T-helper 1 cell treated with Interleukin-12 subunit alpha and Interleukin-12 subunit beta and Interleukin-4 antibody, amounts not matched to agents 30 μg/mL and 1 μg/mL, for 36 hours (primary cell): ENCODE results near the gene PYCR2.
"Not testable (repeated sequence)": the region's sequence is repeated elsewhere in the genome, so short reads cannot be mapped to it uniquely, and the experiment has no call there.

Experiments used
- H3K27ac Mint-ChIP-seq: one replicate; pipeline ENCODE4 v1.8.0; 2021; ENCODE audit warnings: mild to moderate bottlenecking, mixed read lengths
- H3K27me3 Mint-ChIP-seq: one replicate; pipeline ENCODE4 v1.8.0; 2021; ENCODE audit warnings: low read depth, mixed read lengths
- H3K36me3 Mint-ChIP-seq: one replicate; pipeline ENCODE4 v1.8.0; 2021; ENCODE audit warnings: low read depth, mixed read lengths
- H3K4me1 Mint-ChIP-seq: one replicate; pipeline ENCODE4 v1.8.0; 2021; ENCODE audit warnings: low read depth, mixed read lengths
- H3K4me3 Mint-ChIP-seq: one replicate; pipeline ENCODE4 v1.8.0; 2021; ENCODE audit warnings: mild to moderate bottlenecking, moderate library complexity, mixed read lengths
- H3K9me3 Mint-ChIP-seq: one replicate; pipeline ENCODE4 v1.8.0; 2021; ENCODE audit warnings: mixed read lengths

PYCR2 gene

DNA sequence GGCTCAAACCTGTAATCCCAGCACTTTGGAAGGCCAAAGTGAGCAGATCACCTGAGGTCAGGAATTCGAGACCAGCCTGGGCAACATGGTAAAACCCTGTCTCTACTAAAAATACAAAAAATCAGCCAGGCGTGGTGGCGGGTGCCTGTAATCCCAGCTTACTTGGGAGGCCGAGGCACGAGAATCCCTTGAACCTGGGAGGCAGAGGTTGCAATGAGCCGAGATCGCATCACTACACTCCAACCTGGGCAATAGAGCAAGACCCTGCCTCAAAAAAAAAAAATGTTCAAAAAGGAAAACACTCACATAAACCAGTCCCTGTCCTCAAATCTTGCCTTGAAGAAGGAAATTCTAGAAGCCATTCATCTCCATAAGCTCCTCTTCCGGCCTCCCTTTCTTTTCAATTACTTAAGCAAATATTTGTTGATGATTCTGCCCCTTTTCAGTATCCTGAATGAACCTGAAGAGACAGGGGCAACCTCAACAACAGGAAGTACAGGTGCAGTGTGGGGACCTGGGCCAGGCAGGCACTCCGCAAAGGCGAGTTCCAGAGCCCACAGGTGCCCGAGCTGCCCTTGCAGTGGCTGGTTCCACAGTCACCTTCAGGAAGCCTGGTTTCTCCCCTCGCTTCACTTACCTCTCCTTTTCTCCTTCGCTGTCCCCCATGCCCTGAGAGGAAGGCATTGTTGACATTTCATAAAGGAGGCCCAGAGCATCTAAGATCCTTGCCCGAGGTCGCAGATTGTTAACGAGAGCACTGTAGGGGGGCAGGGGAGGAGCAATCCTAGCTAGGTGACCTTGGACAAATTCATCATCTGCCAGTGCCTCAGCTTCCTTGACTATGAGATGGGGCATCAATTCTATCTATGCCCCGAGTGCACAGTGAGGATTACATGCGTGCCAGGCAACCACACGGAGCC lies 26.2 kb downstream of the PYCR2 start:
- H3K27ac Mint-ChIP-seq = peak overlapping the region; percentile 47
- H3K4me1 Mint-ChIP-seq = peaks cover 35% of the 10 kb centered on the region
- no peaks in the 10 kb centered on the region for H3K36me3 Mint-ChIP-seq
- H3K27me3 Mint-ChIP-seq = peaks cover 42% of the 10 kb centered on the region
- H3K9me3 Mint-ChIP-seq = no peaks in the 10 kb centered on the region
- peak overlapping the region; percentile 51 for H3K4me3 Mint-ChIP-seq

- peak overlapping the region; percentile 51 for H3K4me3 Mint-ChIP-seq
- H3K4me1 Mint-ChIP-seq = peaks cover 35% of the 10 kb centered on the region
- peak overlapping the region; percentile 47 for H3K27ac Mint-ChIP-seq
- no peaks in the 10 kb centered on the region for H3K9me3 Mint-ChIP-seq
- H3K36me3 Mint-ChIP-seq = no peaks in the 10 kb centered on the region
- H3K27me3 Mint-ChIP-seq = peaks cover 39% of the 10 kb centered on the region
These were observed 27.0 kb downstream of the PYCR2 start for GRCh38 chr1:225896937-225897549.

- Mint-ChIP-seq H3K4me3 (peak overlapping the region; percentile 51), H3K36me3 (no peaks in the 10 kb centered on the region), H3K27me3 (peaks cover 39% of the 10 kb centered on the region), H3K9me3 (no peaks in the 10 kb centered on the region), H3K4me1 (peaks cover 35% of the 10 kb centered on the region), H3K27ac (peak overlapping the region; percentile 47)
These were observed 27.6 kb downstream of the PYCR2 start for GRCh38 chr1:225896494-225896893.

DNA sequence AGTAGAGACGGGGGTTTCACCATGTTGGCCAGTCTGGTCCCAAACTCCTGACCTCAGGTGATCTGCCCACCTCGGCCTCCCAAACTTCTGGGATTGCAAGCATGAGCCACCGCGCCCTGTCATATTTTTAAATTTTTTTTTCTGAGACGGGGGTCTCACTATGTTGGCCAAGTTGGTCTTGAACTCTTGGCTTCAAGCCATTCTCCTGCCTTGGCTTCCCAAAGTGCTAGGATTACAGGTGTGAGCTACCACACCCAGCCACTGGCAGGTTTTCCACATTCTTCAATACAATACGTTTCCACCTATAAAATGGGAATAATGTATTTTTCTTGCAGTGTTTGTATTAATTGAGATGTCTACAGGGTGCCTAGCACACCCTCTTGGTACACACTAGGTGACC lies 31.7 kb downstream of the PYCR2 start:
- Mint-ChIP-seq H3K36me3 (no peaks in the 10 kb centered on the region), H3K27me3 (peaks cover 37% of the 10 kb centered on the region)

DNA sequence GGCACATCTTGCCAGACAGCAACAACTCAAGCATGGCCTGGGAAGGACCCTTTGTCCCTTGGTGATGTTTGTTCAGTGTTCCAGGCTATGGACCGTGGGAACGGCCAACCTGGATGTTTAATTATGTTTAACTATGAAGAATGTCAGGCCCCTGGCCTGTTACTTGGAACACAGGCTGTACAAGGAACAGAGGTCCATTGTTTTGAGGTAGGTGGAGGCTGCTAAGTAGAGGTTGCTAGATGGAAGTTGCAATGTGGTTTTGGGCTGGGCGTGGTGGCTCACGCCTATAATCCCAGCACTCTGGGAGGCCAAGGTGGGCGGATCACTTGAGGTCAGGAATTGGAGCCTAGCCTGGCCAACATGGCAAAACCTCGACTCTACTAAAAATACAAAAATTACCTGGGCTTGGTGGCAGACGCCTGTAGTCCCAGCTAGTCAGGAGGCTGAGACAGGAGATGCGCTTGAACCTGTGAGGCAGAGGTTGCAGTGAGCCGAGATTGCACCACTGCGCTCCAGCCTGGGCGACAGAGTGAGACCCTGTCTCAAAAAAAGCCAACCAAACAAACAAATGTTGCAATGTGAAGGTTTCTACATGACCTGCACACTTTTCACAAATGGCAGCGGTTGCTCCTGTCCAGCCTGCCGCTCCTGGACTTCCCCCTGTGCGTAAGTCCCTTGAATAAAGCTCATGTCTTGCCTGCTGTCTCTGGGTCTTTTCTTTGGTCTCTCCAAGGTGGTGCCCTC lies 32.6 kb downstream of the PYCR2 start:
- no peaks in the 10 kb centered on the region for H3K9me3 Mint-ChIP-seq
- H3K4me3 Mint-ChIP-seq = no peak overlapping the region
- peaks cover 10% of the 10 kb centered on the region for H3K4me1 Mint-ChIP-seq
- no peak overlapping the region for H3K27ac Mint-ChIP-seq
- H3K27me3 Mint-ChIP-seq = peaks cover 37% of the 10 kb centered on the region
- no peaks in the 10 kb centered on the region for H3K36me3 Mint-ChIP-seq

More for the DNA sequence above, 31.7 kb downstream of the PYCR2 start:
- Mint-ChIP-seq H3K27ac (no peak overlapping the region), H3K9me3 (no peaks in the 10 kb centered on the region), H3K4me3 (no peak overlapping the region), H3K4me1 (peaks cover 20% of the 10 kb centered on the region)

DNA sequence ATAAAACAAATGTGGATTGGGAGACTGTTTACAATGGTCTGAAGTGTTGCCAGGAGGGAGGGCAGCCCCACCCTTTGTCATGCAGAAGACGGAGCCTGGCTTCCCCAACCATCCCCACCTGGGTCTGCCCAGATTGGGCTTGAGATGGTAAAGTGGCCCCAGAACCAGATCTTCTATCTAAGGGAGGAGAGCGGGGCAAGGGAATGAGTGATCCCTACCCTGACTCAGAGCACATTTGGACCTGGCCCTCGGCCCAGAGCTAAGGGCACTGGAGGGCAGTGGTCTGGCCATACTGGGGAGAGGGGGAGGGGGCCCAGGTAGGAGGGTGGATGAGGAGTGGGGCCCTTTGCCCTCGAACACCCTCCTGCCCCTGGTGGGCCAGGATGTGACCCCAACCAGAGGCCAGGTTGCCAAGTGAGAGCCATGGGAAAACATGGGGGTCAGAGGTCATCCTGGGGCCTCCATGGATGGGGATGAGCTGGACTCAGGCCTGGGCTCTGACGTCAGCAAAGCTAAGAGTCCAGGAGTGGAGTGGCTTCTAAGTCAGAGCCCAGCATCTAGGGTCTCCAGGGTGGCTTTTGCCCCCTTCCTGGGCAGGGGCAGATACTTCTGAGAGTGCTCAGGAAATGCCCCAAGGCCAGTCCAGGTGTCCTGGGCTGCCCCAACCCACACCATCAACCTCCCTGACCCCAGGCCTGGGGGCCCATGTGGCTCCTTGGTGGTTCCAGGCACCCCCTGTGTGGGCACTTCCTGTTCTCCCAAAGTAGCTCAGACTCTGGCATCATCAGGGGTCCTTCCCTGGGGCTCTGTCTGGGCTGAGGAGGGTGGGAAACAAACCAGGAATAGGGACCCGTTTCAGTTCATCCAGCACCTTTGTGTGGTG lies 33.5 kb downstream of the PYCR2 start:
- no peaks in the 10 kb centered on the region for H3K9me3 Mint-ChIP-seq
- H3K4me3 Mint-ChIP-seq = no peak overlapping the region
- H3K36me3 Mint-ChIP-seq = no peaks in the 10 kb centered on the region
- H3K4me1 Mint-ChIP-seq = peaks cover 5% of the 10 kb centered on the region
- H3K27ac Mint-ChIP-seq = no peak overlapping the region
- peaks cover 39% of the 10 kb centered on the region for H3K27me3 Mint-ChIP-seq

DNA sequence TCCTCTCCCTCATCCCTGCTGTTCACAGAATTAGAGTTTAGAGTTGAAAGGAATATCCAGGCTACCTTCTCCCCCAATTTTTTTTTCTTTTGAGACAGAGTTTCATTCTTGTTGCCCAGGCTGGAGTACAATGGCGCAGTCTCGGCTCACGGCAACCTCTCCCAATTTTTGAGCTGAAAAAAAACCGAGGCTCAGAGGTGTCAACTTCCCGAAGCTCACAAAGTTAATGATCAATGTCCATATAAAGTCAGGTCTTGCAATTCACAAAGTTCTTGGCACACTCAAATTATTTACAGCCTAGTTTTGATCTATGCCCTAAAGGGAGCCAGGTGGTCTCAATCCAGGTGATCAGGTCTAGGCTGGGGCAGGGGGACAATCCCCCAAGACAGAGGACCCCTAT lies 34.3 kb downstream of the PYCR2 start:
- no peak overlapping the region for H3K27ac Mint-ChIP-seq

DNA sequence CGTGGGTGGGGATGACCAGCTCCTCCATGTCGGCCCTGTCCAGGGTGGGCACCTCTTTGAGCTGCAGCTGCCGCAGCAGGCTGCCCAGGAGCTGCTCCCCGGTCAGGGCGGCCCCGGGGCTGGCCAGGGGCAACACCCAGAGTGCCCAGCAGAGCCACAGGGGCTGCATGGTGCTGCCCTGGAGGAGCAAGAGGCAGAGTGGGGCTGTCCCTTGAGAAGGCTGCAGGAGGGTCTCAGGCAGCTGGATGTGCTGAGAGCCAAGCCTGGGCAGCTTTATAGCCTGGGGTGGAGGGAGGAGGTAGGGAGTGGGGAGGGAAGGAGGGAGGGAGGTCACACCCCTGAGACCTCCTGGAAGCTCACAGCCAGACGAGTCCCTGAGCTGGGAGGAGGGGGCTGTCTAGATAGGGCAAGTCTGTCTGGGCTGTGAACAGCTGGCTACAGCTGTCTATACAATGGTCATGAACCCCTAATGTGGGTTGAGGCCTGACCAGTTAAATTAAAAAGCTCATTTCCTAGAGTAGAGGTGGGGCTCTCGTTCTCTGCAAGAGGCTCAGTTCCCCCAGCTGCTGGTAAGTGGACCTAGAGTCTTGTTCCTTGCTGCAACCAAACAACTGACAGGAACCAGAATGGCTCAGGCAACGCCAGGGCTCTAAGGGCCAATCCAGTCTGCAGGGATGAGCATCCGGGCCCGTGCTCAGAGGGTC lies 35.0 kb downstream of the PYCR2 start, which contains the start of gene LEFTY1:
LEFTY1 (minus strand) TSS at position 249 of the 704 bp plus-strand sequence; CDS start at position 169, 80 bp downstream.
- H3K27ac Mint-ChIP-seq = no peak within 1 kb of the TSS
- H3K4me1 Mint-ChIP-seq = peaks cover 5% of the 10 kb centered on the region
- H3K36me3 Mint-ChIP-seq = no peaks in the 10 kb centered on the region
- H3K9me3 Mint-ChIP-seq = no peaks in the 10 kb centered on the region
- H3K4me3 Mint-ChIP-seq = no peak within 1 kb of the TSS
- peaks cover 36% of the 10 kb centered on the region for H3K27me3 Mint-ChIP-seq

More for the DNA sequence above, 34.3 kb downstream of the PYCR2 start:
- H3K4me3 Mint-ChIP-seq = no peak overlapping the region
- peaks cover 38% of the 10 kb centered on the region for H3K27me3 Mint-ChIP-seq
- H3K36me3 Mint-ChIP-seq = no peaks in the 10 kb centered on the region
- peaks cover 5% of the 10 kb centered on the region for H3K4me1 Mint-ChIP-seq
- no peaks in the 10 kb centered on the region for H3K9me3 Mint-ChIP-seq

- Mint-ChIP-seq H3K4me1 (peaks cover 8% of the 10 kb centered on the region), H3K27ac (no peak overlapping the region), H3K4me3 (no peak overlapping the region), H3K9me3 (no peaks in the 10 kb centered on the region), H3K27me3 (peaks cover 37% of the 10 kb centered on the region), H3K36me3 (no peaks in the 10 kb centered on the region)
These were observed 35.7 kb downstream of the PYCR2 start for GRCh38 chr1:225888289-225888897.

- Mint-ChIP-seq H3K4me1 (peaks cover 11% of the 10 kb centered on the region), H3K27me3 (peaks cover 40% of the 10 kb centered on the region)
- not testable (repeated sequence) for H3K9me3 Mint-ChIP-seq, H3K27ac Mint-ChIP-seq, H3K4me3 Mint-ChIP-seq, H3K36me3 Mint-ChIP-seq
These were observed 36.3 kb downstream of the PYCR2 start for GRCh38 chr1:225887554-225888288.

DNA sequence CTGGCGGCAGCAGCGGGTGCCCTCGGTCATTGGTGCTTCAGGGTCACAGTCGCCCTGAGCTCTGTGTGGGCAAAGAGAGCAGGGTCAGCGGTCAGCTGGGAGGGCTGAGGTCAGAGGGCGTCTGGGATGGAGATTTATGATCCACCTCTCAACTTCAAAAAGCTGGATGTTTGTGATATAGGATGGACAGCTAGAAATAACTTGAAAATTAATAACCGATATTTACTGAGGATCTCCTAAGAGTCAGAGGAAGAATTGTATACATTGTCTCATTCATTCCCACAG lies 37.1 kb downstream of the PYCR2 start:
- peaks cover 2% of the 10 kb centered on the region for H3K36me3 Mint-ChIP-seq
- H3K27me3 Mint-ChIP-seq = peaks cover 40% of the 10 kb centered on the region
- H3K4me1 Mint-ChIP-seq = peaks cover 11% of the 10 kb centered on the region
- H3K27ac Mint-ChIP-seq = no peak overlapping the region
- no peaks in the 10 kb centered on the region for H3K9me3 Mint-ChIP-seq
- no peak overlapping the region for H3K4me3 Mint-ChIP-seq

DNA sequence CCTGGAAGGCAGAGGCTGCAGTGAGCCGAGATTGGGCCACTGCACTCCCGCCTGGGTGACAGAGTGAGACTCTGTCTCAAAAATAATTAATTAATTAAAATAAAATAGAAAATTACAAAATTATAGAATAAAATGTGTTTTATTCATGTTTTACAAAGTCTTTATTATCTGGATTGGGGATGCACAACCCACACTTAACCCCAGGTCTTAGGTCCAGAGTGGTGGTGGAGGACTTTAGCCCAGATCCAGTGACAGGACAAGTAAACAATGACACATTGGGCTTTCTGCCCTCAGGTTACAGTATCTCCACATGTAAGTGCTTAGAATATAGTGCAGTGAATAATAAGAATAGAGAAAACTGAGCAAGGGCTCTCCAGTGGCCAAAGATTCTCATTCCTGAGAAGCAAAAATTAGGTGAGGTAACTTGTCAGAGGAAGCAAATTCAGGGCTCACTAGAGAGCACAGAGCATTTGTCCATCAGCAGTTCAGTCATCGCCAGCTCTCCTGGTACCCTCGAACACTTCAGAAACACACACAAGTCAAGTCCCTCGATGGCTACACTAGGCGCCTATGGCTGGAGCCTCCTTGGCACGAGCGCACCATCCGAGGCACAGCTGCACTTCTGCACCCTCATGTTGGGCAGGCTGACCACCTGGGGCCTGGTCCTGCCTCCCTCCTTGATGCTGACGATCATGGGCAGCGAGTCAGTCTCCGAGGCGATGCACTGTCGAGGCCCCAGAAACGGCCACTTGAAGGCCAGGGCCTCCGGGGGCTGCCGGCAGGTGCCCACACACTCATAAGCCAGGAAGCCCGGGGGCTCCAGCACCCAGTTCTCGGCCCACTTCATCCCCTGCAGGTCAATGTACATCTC lies 37.7 kb downstream of the PYCR2 start:
- peaks cover 39% of the 10 kb centered on the region for H3K27me3 Mint-ChIP-seq
- H3K9me3 Mint-ChIP-seq = no peaks in the 10 kb centered on the region
- peaks cover 2% of the 10 kb centered on the region for H3K36me3 Mint-ChIP-seq
- H3K4me3 Mint-ChIP-seq = no peak overlapping the region
- peaks cover 11% of the 10 kb centered on the region for H3K4me1 Mint-ChIP-seq
- no peak overlapping the region for H3K27ac Mint-ChIP-seq
